Activated CD8-positive, alpha-beta memory T cell treated with anti-CD3 and anti-CD28 coated beads, Interleukin-2, amount 50 U/mL, for 4 hours (primary cell): Measurements from ENCODE around the gene ATP5ME.

Source experiments
- DNase-seq: peaks from one replicate; pipeline ENCODE4 v3.0.0-alpha.2; 2020

ATP5ME gene

DNA sequence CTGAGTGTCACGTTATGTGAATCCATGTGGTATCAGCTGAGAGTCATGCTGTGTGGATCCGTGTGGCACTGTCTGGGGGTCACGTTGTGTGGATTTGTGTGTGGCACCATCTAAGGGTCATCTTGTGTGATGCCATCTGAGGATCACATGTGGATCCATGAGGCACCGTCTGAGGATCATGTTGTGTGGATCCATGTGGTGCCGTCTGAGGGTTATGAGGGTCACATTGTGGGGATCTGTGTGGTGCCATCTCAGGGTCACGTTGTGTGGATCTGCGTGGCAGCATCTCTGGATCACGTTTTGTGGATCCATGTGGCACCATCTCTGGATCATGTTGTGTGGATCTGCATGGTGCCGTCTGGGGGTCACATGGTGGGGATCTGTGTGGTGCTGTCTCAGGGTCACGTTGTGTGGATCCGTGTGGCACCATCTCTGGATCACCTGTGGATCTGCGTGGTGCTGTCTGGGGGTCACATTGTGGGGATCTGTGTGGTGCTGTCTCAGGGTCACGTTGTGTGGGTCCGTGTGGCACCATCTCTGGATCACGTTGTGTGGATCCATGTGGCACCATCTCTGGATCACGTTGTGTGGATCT is 41.8 kb downstream of the ATP5ME start:
- no peak for DNase-seq

DNA sequence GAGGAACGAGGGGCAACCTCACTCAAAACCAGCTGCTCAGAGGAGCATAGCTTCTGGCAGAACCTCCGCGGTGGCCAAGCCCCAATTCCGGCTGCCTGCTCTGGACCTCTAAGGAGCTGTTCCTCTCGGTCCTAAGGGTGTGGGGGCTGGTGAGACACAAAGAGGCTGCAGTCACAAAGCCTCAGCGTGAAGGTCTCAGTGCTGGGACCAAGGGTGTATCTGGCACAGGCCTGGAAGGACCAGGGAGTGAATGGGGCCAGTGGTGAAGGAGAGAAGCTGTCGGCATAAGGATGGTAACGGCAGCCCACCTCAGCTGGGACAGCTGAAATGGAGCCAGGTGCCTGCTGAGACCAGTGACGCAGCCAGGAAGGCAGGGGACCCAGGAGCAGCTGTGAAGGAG is 43.4 kb downstream of the ATP5ME start:
- no peak for DNase-seq

DNA sequence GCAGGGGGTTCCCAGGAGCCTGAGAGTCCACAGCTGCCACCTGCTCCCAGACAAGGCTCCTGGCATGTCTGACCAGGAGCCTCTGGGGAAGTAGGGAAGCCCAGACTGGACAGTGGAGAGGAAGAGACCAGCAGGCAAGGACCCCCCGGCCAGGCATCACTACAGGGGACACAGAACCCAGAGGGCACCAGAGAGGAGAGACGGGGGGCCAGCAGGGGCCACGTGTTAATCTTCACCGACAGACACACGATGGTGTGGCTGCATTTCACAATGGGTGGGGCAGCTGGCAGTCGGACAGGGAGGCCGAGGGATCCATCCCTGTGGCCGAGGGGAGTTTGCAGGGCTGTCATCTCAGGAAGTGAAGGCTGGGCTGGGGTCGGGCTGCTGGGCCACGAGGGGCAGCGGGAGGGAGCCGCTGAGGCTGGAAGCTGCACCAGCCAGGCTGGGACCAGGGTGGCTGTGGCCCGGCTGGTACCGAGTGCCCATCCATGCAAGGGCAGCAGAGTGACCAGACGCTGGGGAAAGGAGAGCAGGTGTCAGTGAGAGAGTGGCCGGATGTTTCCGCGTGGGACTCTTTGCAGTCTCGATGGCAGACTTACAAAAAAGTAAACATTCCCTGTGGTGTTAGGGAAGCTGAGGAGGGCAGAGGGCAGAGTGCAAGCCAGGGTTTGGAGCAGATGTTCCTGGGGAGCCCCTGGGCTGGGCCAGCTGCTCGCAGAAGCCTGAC is 44.0 kb downstream of the ATP5ME start:
- no peak for DNase-seq

DNA sequence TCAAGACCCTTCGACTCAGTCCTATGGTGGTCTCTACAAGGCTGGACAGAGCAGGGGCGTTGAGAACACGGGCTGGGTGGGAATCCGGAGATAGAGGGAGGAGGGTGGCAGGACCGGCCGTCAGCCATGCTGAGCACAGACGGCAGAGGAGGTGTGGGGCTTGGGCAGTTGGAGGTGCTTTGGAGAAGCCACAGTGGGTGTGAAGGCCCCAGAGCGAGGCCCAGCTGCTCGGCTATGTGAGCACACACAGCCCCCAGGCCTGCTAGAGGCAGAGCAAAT is 44.5 kb downstream of the ATP5ME start:
- DNase-seq: no peak

DNA sequence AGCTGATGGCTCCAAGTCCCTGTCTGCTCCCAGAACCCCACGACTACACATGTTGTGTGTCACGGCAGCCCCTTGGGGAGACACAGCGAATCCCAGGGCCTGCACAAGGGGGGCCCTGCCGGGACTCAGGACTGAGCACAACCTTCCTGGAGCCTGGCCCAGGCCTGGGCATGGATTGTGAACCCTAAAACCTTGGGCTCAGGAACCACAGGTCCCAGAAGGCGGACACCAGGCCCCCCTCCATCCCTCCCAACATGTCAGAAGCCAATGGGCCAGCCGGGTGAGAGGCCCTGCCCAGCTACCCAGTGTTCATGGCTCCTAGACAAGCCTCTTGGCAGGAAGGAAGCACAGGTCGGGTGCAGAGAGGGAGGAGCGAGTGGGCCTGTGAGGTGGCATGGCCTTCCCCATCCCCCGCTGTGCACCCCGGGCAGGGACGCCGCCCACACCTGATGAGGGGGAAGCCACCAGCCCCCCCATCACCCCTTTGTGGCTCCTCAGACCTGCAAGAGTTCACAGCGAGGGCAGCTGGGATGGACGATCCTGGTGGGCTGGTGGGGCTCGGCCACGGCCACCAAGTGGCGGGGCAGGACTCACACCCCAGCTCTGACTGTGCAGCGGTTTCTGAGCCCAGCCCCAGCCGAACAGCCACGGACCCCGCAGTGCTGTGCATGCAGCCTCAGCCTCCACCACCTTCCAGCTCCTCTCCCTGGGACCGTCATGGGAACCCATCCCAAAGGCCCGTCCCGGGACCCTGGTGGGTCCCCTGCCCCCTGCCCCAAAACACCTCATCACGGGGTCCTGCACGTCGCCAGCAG is 45.0 kb downstream of the ATP5ME start:
- DNase-seq: no peak

DNA sequence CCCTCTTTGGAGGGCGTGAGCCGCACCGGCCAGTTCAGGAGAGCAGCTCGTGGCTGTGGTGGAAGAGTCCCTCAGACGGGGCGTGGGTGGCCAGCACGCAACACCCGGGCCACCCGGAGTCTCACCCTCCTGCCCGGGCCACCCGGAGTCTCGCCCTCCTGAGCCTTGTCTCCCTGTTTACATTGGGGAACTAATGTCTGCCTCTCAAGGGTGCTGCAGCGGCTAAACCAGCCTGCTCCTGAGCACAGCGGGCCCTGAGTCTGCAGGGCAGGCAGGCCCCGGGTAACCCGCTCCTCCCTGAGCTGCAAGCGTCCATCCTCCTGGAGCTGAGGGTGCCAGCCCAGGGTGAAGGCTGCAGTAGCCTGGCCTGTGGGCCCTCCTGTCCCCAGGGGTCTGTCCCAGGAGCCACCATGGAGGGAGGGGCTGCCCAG is 45.8 kb downstream of the ATP5ME start:
- DNase-seq: no peak

DNA sequence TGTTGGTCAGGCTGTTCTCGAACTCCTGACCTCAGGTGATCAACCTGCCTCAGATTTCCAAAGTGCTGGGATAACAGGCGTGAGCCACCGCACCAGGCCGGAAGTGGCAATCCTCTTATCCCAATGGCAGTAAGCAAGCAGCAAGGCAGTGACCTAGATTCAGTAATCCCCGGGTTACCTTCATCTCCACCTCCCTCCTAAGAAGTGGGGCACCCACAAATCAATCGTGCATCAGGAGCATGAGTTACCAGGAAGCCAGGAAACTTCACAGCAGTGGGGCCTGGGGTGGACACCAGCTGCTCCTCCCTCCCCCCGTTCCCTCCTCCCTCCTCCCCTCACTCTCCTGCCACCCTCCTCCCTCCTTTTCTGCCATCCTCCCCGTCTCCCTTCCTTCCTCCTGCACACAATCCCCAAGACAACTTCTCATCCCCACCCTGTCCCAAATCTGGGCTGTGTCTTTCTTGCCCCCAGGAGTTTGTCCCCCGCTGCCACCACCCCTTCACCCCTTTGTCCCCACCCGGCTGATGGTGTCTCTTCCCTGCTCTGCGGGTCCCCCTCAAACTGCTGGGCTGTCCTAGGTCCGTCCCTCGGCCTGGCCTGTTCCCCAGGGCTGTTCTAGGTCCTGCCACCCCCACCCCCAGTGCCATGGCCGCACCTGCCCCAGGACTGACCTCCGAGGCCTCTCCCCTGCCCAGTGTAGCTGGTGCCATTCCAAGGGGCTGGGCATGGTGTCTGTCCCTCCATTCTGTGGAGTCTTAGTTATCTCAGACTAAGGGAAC is 46.5 kb downstream of the ATP5ME start:
- no peak for DNase-seq

DNA sequence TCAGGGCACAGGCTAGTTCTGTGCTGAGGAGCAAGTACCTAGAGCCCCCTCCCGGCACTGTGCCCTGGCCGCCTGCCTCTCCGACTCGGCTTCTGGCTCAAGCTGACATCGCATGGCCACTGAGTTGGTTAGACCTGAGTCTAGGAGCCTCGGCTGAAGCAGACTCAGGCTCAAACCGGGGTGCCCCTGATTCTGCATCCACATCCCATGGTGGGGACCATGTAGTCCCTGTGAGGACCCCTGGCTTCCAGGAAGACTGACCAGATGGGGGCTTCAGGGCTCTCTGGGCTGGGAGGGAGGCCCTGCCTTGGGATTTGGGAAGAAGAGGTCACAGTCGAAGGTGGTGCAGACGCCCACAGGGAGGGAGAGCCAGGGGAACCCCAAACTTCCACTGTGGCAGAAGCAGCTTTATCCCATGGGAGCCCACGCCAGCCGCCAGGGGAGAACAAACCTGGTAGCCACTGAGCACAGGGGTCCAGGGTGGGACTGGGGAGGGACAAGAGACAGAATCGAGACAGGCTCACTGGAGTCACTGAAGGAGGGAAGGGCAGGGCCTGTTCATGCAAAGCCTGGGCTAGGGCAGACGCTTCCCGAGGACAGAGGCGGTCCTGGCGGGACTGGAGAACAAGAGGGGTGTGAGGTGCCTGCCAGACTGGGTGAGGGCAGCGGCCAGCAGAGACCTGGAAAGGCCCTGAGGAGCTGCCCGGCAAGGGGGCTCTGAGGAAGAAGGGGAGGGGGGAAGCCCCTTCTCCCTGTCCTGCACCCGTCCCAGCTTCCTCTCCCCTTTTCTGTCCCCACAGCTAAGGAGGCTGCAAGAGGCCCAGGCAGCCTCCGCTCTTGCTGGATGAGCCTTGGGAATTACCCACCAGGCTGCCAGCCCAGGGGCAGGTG is 47.6 kb downstream of the ATP5ME start:
- DNase-seq: no peak

DNA sequence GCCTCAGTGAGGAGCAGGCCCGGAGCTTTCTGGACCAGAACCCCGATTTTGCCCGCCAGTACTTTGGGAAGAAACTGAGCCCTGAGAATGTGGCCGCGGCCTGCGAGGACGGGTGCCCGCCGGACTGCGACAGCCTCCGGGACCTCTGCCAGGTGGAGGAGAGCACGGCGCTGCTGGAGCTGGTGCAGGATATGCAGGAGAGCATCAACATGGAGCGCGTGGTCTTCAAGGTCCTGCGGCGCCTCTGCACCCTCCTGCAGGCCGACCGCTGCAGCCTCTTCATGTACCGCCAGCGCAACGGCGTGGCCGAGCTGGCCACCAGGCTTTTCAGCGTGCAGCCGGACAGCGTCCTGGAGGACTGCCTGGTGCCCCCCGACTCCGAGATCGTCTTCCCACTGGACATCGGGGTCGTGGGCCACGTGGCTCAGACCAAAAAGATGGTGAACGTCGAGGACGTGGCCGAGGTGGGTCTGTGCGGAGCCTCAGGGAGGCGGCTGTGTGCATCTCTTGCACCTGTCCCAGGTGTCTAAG is 48.4 kb downstream of the ATP5ME start:
- DNase-seq: no peak

DNA sequence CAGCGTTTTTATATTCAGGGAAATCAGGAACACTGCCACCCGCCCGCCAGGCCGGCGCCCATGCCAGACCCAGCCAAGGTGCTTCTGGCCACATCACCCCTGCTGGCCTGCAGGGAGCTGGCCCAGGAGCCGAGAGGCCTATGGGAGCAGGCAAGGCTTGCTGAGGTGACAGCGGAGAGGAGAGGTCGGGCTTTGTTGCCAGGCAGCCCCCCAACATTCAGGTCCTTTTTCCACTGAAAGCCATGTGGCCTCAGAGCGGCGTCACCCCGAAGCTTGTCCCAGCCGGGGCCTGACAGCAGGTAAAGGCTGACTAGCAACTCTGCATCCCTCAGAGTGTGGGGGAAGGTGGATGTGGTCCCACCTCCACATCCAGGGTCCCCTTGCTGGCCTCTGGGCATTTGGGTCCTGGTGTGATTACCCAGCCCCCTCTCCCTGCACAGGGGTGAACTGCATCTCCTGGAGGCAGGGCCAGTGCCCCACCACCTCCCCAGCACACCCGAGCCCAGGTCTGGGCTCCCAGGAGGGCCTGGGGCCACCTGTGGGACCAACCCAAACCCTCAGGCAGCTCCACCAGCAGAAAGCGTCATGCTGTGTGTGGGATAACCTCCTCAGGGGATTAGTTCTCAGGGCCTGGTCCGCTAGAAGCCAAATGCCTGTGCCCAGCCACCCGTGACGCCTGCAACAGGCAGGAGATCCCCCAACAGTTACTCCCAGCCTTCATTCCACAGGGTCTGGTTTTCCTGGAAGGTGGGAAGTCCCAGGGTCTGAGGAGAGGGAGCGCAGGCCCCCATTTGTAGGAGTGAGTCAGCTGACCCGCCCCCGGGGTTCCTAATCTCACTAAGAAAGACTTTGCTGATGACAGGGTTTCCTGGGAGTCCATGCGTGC is 49.1 kb downstream of the ATP5ME start, which contains the start of gene PDE6B:
Gene PDE6B, plus strand, starts transcription at position 869 of the 886 bp plus-strand sequence. CDS start 54 bp downstream, outside the sequence.
- no peak for DNase-seq

DNA sequence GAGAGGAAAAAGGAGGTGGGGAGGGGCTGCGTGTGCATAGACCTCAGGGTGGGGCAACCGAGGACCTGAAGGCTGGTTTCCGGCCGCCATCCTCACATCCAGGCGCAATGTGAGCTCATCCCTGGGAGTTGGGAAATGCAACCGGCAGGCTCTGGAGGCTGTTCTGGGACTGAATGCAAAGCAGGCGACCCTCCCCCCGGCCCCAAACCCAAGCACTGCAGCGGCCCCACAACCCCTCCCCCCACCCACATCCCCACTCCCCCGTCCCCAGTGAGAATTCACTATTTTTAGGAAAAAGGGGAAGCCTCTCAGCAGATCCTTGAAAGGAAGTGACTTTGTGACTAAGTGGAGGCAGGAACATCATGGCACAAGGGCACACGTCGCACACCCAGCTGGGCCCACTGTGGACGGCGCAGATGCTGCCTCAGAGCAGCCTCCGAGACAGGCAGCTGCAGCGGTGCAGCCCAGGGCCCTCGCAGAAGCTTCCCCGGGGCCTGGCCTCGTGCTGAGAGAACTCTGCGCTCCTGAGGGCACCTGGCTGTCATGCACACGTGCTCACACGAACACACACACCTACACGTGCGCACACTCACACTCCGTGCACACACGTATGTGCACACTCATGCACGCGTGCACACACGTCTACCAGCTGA is 50.0 kb downstream of the ATP5ME start:
- DNase-seq: no peak

DNA sequence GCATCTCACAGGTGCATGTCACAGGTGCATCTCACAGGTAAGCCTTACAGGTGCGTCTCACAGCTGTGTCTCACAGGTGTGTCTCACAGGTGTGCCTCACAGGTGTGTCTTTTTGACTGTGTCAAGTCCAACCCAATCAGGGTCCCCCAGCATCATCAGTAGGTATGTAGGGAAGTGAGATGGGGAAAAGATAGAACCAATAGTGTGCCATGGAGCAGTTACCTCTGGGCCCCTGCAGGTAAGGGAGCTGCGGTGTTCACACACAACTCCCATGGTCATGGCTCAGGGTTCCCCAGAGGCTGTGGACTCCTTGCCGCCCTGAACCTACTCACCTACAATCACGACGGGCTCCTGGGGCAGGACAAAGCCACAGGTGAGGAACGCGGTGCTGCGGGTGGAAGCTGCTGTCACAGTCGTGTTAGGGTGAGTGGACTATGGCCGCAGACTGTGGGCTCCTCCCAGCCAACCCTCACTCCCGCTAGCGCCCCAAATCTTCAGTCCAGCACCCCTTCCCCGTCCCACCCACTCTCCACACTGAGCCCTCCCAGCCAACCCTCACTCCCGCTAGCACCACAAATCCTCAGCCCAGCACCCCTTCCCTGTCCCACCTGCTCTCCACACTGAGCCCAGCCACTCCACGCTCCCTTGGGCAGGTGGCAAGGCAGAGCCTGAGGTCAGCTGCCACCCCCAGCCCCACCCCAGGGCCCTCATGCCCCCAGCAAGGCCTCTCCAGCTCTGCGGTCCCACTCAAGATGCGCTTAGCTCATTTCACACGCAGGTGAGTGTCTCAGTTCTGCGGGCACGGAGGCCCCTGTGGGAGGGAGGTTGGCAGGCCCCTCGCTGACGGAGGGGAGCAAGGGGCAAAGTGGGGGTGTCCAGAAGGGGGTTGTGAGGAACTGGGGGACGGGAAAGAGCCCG is 50.8 kb downstream of the ATP5ME start:
- no peak for DNase-seq
